ENCODE measurements around the gene PLPPR5.
A peak's percentile ranks its signal among the peaks of the same experiment; 100 is the strongest.

The PLPPR5 gene

DNA sequence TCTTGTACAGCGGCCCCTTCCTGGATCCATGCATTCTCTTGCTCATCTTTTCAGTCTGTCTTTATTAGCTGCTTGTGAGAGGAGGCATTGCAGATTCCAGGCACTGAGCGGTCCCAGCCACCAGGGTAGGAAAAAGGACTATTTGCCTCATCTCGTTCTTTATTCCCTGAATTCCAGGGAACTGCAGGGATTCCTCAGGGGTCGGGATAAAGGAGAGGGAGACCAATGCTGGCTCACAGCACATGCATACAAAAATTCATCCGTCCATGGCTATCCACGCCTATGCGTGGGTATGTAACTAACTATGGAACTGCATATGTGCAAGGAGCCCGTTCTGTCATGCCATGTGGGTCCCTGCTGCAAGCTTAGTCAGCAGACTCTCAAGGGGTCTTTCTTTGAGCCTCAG, 879 bp upstream of the PLPPR5 start:
- Histone ChIP-seq H3K4ac (ENCODE audit: low read length) (no peak overlapping the region), H2AK5ac (ENCODE audit: low read depth, low read length) (no peak overlapping the region), H2AFZ (ENCODE audit: low read length) (peak overlapping the region; percentile 47), H3K18ac (ENCODE audit: low read length) (no peak overlapping the region), H3K79me1 (ENCODE audit: low read depth, low read length) (no peaks in the 10 kb centered on the region), H2BK15ac (ENCODE audit: low read length) (no peak overlapping the region), H3K9me3 (replicated peaks in 1 of 2; ENCODE audit: control insufficient read depth in 2 of 2, insufficient read depth in 1 of 2, low read depth in 1 of 2, low read length in 2 of 2) (no peaks in the 10 kb centered on the region), H3K27me3 (ENCODE audit: control insufficient read depth in 3 of 3, insufficient read depth in 3 of 3, low read depth in 1 of 3, low read length in 3 of 3) (peaks cover 0 to 38% (median 15%) of the 10 kb centered on the region in 3 experiments), H3K14ac (ENCODE audit: low read length) (no peak overlapping the region), H2BK120ac (ENCODE audit: low read depth, low read length) (no peak overlapping the region), H3K36me3 (replicated peaks in 1 of 2; ENCODE audit: control insufficient read depth in 2 of 2, insufficient read depth in 2 of 2, low read length in 2 of 2) (no peaks in the 10 kb centered on the region), H4K8ac (ENCODE audit: low read depth, low read length) (no peak overlapping the region), H2BK12ac (ENCODE audit: low read length) (no peak overlapping the region), H2BK5ac (ENCODE audit: low read length) (no peak overlapping the region), H3K4me3 (ENCODE audit: low read length in 2 of 2) (peak overlapping the region in 1 of 2 donors; percentile 57), H3K4me1 (ENCODE audit: control insufficient read depth in 2 of 2, insufficient read depth in 1 of 2, low read depth in 1 of 2, low read length in 2 of 2) (peaks cover 5 to 11% of the 10 kb centered on the region in 2 donors), H3K27ac (replicated peaks; ENCODE audit: low read length) (no peak overlapping the region), H4K91ac (ENCODE audit: low read depth, low read length, poor library complexity) (no peak overlapping the region), H3K23ac (ENCODE audit: low read depth, low read length, poor library complexity) (no peak overlapping the region), H3K9ac (ENCODE audit: low read depth, low read length, poor library complexity) (no peak overlapping the region), H3K4me2 (ENCODE audit: insufficient read depth, low read length, poor library complexity, severe bottlenecking) (peak overlapping the region; percentile 38)
- no CpG with 5 or more reads among the region's 8 CpGs for WGBS, 2 donors (ENCODE audit: extremely low coverage in 2 of 2, insufficient read length in 2 of 2, insufficient replicate concordance in 1 of 2)
- DNase-seq (ENCODE audit: low spot score) = peak; percentile 41

DNA sequence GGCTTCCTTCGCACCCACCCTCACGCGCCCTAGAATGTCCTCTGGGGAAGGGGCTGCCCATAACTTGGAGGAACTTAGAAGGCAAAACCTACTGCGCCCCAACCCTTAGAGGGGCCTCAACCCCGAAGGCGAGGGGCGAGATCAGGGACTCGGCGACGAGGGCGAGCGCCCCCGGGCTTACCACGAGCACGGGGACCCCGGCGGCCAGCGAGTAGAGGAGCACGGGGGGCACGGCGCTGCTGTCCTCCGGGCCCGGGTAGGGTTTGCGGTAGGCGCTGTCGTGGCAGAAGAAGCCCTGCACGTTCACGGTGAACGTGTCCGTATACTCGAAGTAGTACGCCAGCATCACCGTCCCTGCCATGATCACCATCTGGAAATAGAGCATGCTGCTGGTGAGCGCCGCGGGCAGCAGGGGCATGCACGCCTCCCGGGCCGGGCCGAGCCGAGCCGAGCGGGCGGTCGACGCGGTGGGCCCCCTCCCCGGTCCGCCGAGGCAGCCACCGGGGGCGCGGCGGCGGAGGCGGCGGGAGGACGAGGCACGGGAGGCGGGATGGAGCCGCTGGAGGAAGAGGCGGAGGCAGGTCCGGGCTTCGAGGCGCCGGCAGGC, 304 bp downstream of the PLPPR5 start:
- Histone ChIP-seq H3K9me3 (replicated peaks in 1 of 2; ENCODE audit: control insufficient read depth in 2 of 2, insufficient read depth in 1 of 2, low read depth in 1 of 2, low read length in 2 of 2) (no peaks in the 10 kb centered on the region), H4K8ac (ENCODE audit: low read depth, low read length) (no peak overlapping the region), H2BK15ac (ENCODE audit: low read length) (peak overlapping the region; percentile 75), H3K4me1 (ENCODE audit: control insufficient read depth in 2 of 2, insufficient read depth in 1 of 2, low read depth in 1 of 2, low read length in 2 of 2) (peaks cover 5 to 11% of the 10 kb centered on the region in 2 donors), H2BK12ac (ENCODE audit: low read length) (peak overlapping the region; percentile 58), H3K27me3 (ENCODE audit: control insufficient read depth in 3 of 3, insufficient read depth in 3 of 3, low read depth in 1 of 3, low read length in 3 of 3) (peaks cover 0 to 38% (median 15%) of the 10 kb centered on the region in 3 experiments), H3K18ac (ENCODE audit: low read length) (peak overlapping the region; percentile 96), H2BK120ac (ENCODE audit: low read depth, low read length) (peak overlapping the region; percentile 72), H3K79me1 (ENCODE audit: low read depth, low read length) (no peaks in the 10 kb centered on the region), H3K4ac (ENCODE audit: low read length) (no peak overlapping the region), H4K91ac (ENCODE audit: low read depth, low read length, poor library complexity) (peak overlapping the region; percentile 64), H2AFZ (ENCODE audit: low read length) (peak overlapping the region; percentile 99), H2BK5ac (ENCODE audit: low read length) (peak overlapping the region; percentile 24), H3K36me3 (replicated peaks in 1 of 2; ENCODE audit: control insufficient read depth in 2 of 2, insufficient read depth in 2 of 2, low read length in 2 of 2) (no peaks in the 10 kb centered on the region), H2AK5ac (ENCODE audit: low read depth, low read length) (peak overlapping the region; percentile 46), H3K23ac (ENCODE audit: low read depth, low read length, poor library complexity) (peak overlapping the region; percentile 55), H3K4me2 (ENCODE audit: insufficient read depth, low read length, poor library complexity, severe bottlenecking) (peak overlapping the region; percentile 96), H3K9ac (ENCODE audit: low read depth, low read length, poor library complexity) (peak overlapping the region; percentile 88), H3K27ac (replicated peaks; ENCODE audit: low read length) (no peak overlapping the region), H3K4me3 (ENCODE audit: low read length in 2 of 2) (peak overlapping the region; percentile 57 to 86), H3K14ac (ENCODE audit: low read length) (peak overlapping the region; percentile 97)
- no CpG with 5 or more reads among the region's 66 CpGs for WGBS, 2 donors (ENCODE audit: extremely low coverage in 2 of 2, insufficient read length in 2 of 2, insufficient replicate concordance in 1 of 2)
- DNase-seq (ENCODE audit: low spot score) = peak; percentile 23

DNA sequence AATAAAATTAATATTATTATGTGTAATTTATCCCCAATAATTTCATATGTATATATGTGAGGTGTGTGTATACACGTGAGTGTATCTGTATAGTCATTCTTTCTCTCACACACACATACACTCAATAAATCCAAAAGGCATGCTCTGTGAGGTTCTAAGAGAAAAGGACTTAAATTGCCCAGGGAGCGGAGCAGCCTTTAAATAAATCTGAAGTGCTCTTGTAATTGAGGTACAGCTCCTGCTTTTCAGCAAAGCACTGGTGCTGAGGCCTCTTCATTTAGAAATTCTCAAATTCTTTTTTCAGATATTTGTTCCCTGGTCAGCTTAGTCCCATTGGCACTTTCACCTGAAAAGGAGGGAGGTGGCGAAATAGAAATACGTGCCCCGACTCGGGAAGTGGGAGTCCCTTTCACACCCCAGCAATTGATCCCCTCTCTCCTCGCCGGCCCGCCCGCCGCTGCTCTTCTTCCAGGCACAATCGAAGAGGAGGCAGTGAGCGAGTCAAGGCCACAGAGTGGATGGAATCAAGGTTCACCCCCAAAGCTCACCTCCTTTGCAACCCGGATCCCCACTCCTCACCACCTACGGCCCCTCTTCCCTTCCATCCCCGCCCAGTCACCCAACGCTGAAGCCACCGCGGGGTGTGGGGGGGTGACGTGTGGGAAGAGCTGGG, 944 bp downstream of the PLPPR5 start:
- Histone ChIP-seq H3K9ac (ENCODE audit: low read depth, low read length, poor library complexity) (peak overlapping the region; percentile 88), H3K9me3 (replicated peaks in 1 of 2; ENCODE audit: control insufficient read depth in 2 of 2, insufficient read depth in 1 of 2, low read depth in 1 of 2, low read length in 2 of 2) (no peaks in the 10 kb centered on the region), H3K23ac (ENCODE audit: low read depth, low read length, poor library complexity) (peak overlapping the region; percentile 55), H3K36me3 (replicated peaks in 1 of 2; ENCODE audit: control insufficient read depth in 2 of 2, insufficient read depth in 2 of 2, low read length in 2 of 2) (no peaks in the 10 kb centered on the region), H3K4ac (ENCODE audit: low read length) (no peak overlapping the region), H2AK5ac (ENCODE audit: low read depth, low read length) (no peak overlapping the region), H3K18ac (ENCODE audit: low read length) (peak overlapping the region; percentile 96), H3K4me1 (ENCODE audit: control insufficient read depth in 2 of 2, insufficient read depth in 1 of 2, low read depth in 1 of 2, low read length in 2 of 2) (peaks cover 5 to 11% of the 10 kb centered on the region in 2 donors), H3K79me1 (ENCODE audit: low read depth, low read length) (no peaks in the 10 kb centered on the region), H3K27me3 (ENCODE audit: control insufficient read depth in 3 of 3, insufficient read depth in 3 of 3, low read depth in 1 of 3, low read length in 3 of 3) (peaks cover 0 to 38% (median 15%) of the 10 kb centered on the region in 3 experiments), H2BK5ac (ENCODE audit: low read length) (peak overlapping the region; percentile 24), H3K14ac (ENCODE audit: low read length) (no peak overlapping the region), H2BK120ac (ENCODE audit: low read depth, low read length) (peak overlapping the region; percentile 72), H2AFZ (ENCODE audit: low read length) (peak overlapping the region; percentile 99), H3K4me3 (ENCODE audit: low read length in 2 of 2) (peak overlapping the region; percentile 57 to 86), H3K27ac (replicated peaks; ENCODE audit: low read length) (no peak overlapping the region), H2BK15ac (ENCODE audit: low read length) (peak overlapping the region; percentile 75), H4K8ac (ENCODE audit: low read depth, low read length) (no peak overlapping the region), H4K91ac (ENCODE audit: low read depth, low read length, poor library complexity) (no peak overlapping the region), H3K4me2 (ENCODE audit: insufficient read depth, low read length, poor library complexity, severe bottlenecking) (peak overlapping the region; percentile 96), H2BK12ac (ENCODE audit: low read length) (peak overlapping the region; percentile 58)
- no CpG with 5 or more reads among the region's 20 CpGs for WGBS, 2 donors (ENCODE audit: extremely low coverage in 2 of 2, insufficient read length in 2 of 2, insufficient replicate concordance in 1 of 2)
- no peak for DNase-seq (ENCODE audit: low spot score)

DNA sequence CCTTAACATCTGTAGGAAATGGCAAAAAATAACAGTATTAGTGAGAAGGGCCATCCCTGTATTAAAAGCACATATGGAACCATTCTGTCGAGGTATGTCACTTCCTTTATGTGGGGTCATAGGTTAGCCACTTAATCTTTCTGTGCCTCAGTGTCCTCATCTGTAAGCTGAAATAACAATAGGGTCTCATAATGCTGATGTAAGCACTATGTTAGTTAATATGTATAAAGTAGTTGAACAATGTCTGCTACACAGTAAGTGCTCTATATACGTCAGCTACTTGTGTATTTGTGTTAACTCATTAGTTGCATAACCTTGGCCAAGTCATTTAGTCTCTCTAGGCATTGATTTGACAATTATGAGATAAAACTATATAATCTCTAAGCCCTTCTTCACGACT, 11.8 kb downstream of the PLPPR5 start:
- H3K79me1 ChIP-seq (ENCODE audit: low read depth, low read length) = no peaks in the 10 kb centered on the region
- H2BK120ac ChIP-seq (ENCODE audit: low read depth, low read length) = no peak overlapping the region
- no peak overlapping the region for H2BK12ac ChIP-seq (ENCODE audit: low read length)
- no peaks in the 10 kb centered on the region for H3K9me3 ChIP-seq (replicated peaks in 1 of 2; ENCODE audit: control insufficient read depth in 2 of 2, insufficient read depth in 1 of 2, low read depth in 1 of 2, low read length in 2 of 2)
- no peak overlapping the region for H4K91ac ChIP-seq (ENCODE audit: low read depth, low read length, poor library complexity)
- H2AFZ ChIP-seq (ENCODE audit: low read length) = no peak overlapping the region
- no CpG with 5 or more reads among the region's 3 CpGs for WGBS, 2 donors (ENCODE audit: extremely low coverage in 2 of 2, insufficient read length in 2 of 2, insufficient replicate concordance in 1 of 2)
- no peaks in the 10 kb centered on the region for H3K36me3 ChIP-seq (replicated peaks in 1 of 2; ENCODE audit: control insufficient read depth in 2 of 2, insufficient read depth in 2 of 2, low read length in 2 of 2)
- H2AK5ac ChIP-seq (ENCODE audit: low read depth, low read length) = no peak overlapping the region
- no peak overlapping the region for H3K4ac ChIP-seq (ENCODE audit: low read length)
- H2BK15ac ChIP-seq (ENCODE audit: low read length) = no peak overlapping the region
- H3K4me3 ChIP-seq (ENCODE audit: low read length in 2 of 2) = no peak overlapping the region
- no peak overlapping the region for H2BK5ac ChIP-seq (ENCODE audit: low read length)
- no peak overlapping the region for H4K8ac ChIP-seq (ENCODE audit: low read depth, low read length)
- no peak overlapping the region for H3K4me2 ChIP-seq (ENCODE audit: insufficient read depth, low read length, poor library complexity, severe bottlenecking)
- H3K23ac ChIP-seq (ENCODE audit: low read depth, low read length, poor library complexity) = no peak overlapping the region
- no peak overlapping the region for H3K27ac ChIP-seq (replicated peaks; ENCODE audit: low read length)
- peaks cover 0 to 4% of the 10 kb centered on the region in 2 donors for H3K4me1 ChIP-seq (ENCODE audit: control insufficient read depth in 2 of 2, insufficient read depth in 1 of 2, low read depth in 1 of 2, low read length in 2 of 2)
- no peaks in the 10 kb centered on the region for H3K27me3 ChIP-seq (ENCODE audit: control insufficient read depth in 3 of 3, insufficient read depth in 3 of 3, low read depth in 1 of 3, low read length in 3 of 3)
- H3K18ac ChIP-seq (ENCODE audit: low read length) = no peak overlapping the region
- no peak for DNase-seq (ENCODE audit: low spot score)
- no peak overlapping the region for H3K9ac ChIP-seq (ENCODE audit: low read depth, low read length, poor library complexity)
- no peak overlapping the region for H3K14ac ChIP-seq (ENCODE audit: low read length)

Data from neuronal stem cell (in vitro differentiated cells).